GM10266 (cell line): Measurements from ENCODE around the gene ALDH1A2.
"Not testable (repeated sequence)": the region's sequence is repeated elsewhere in the genome, so short reads cannot be mapped to it uniquely, and the experiment has no call there.

Experiments used
- DNase-seq: peaks from one replicate; pipeline ENCODE4 v3.0.0; 2012; ENCODE audit errors: extremely low spot score
- CTCF ChIP-seq: IDR thresholded peaks from 2 replicates; pipeline ENCODE4 v1.5.1; 2012; ENCODE audit warnings: mild to moderate bottlenecking, low read depth; ENCODE audit not compliant: control insufficient read depth, insufficient read depth; ENCODE audit errors: missing control alignments

Gene ALDH1A2

GRCh38 chr15:58065445-58066041 lies at the start of gene ALDH1A2:
ALDH1A2 (minus strand) TSS chr15:58065711; CDS start chr15:58065650, 61 bp downstream.
- TF ChIP-seq CTCF, result no peak
- DNase-seq, result no peak

- no peak for DNase-seq
- TF ChIP-seq CTCF, result no peak
Measured at GRCh38 chr15:58114812-58115211, 49.3 kb upstream of the ALDH1A2 start.

GRCh38 chr15:58114388-58114787 lies 48.9 kb upstream of the ALDH1A2 start:
- no peak for DNase-seq
- TF ChIP-seq CTCF, result no peak

GRCh38 chr15:58113358-58113757 lies 47.8 kb upstream of the ALDH1A2 start:
- DNase-seq, result not testable (repeated sequence)

- TF ChIP-seq CTCF, result no peak
- no peak for DNase-seq
Measured at GRCh38 chr15:58111718-58112104, 46.2 kb upstream of the ALDH1A2 start.

GRCh38 chr15:58110999-58111717 lies 45.6 kb upstream of the ALDH1A2 start:
- no peak for TF ChIP-seq CTCF
- no peak for DNase-seq

GRCh38 chr15:58109419-58109818 lies 43.9 kb upstream of the ALDH1A2 start:
- no peak for DNase-seq
- no peak for TF ChIP-seq CTCF
